ENCODE data around the gene CDHR2.

Gene CDHR2

GRCh38 chr5:176535664-176536131 lies 13.4 kb upstream of the CDHR2 start:
- 0 out of 2 replicates have a peak, but pooled peaks cover 8% of the 10 kb centered on the region for H3K4me1 ChIP-seq (ENCODE audit: control insufficient read depth, insufficient read depth, low read length)
- H3K27ac ChIP-seq (ENCODE audit: extremely low read depth, low read depth, low read length), result peak overlapping the region; percentile 91; the same call in 1 of the 2 replicates
- ChIA-PET POLR2A (interaction anchor here (0.7 to 1.0 kb wide), 4 partner anchors 8 to 120 kb away, joined by 3 to 7 read pairs (median 3); partner anchors contain the start of genes CLTB and FAF2), CTCF (interaction anchor here (0.9 to 1.2 kb wide), 2 partner anchors 44 to 120 kb away, joined by 3 read pairs; no protein-coding TSS in a partner anchor)
- H3K9me3 ChIP-seq (ENCODE audit: control insufficient read depth, insufficient read depth, low read depth, low read length), result no peaks in the 10 kb centered on the region
- TF ChIP-seq ZNF280C (tag by site-specific recombination; IDR thresholded peaks at IDR 0.05) (no peak), ZNF645 (tag by site-specific recombination; IDR thresholded peaks at IDR 0.05) (no peak), ZNF624 (tag by site-specific recombination; IDR thresholded peaks at IDR 0.05) (no peak), ZNF548 (tag by site-specific recombination; IDR thresholded peaks at IDR 0.05) (no peak), ZNF133 (tag by site-specific recombination; IDR thresholded peaks at IDR 0.05) (no peak), ZNF843 (tag by site-specific recombination; IDR thresholded peaks at IDR 0.05) (no peak), ZNF518A (tag by site-specific recombination; conservative IDR thresholded peaks at IDR 0.05; ENCODE audit: low read depth) (no peak), ZNF23 (tag by site-specific recombination; IDR thresholded peaks at IDR 0.05; ENCODE audit: borderline replicate concordance) (no peak), ZNF239 (tag by site-specific recombination; IDR thresholded peaks at IDR 0.05) (no peak), PRDM2 (tag by site-specific recombination; IDR thresholded peaks at IDR 0.05; ENCODE audit: borderline replicate concordance) (no peak), ZNF24 (tag by site-specific recombination; IDR thresholded peaks at IDR 0.05) (no peak), TSHZ1 (tag by site-specific recombination; IDR thresholded peaks at IDR 0.05; ENCODE audit: borderline replicate concordance) (no peak), ZNF48 (tag by site-specific recombination; IDR thresholded peaks at IDR 0.05) (no peak)
- H3K36me3 ChIP-seq (ENCODE audit: control insufficient read depth in 2 of 2, insufficient read depth in 1 of 2, low read length in 2 of 2), result peaks cover 0 to 23% of the 10 kb centered on the region in 2 experiments; a peak in 1 of 3 replicates
- peak overlapping the region; percentile 82 for H3K4me3 ChIP-seq (ENCODE audit: low read depth, low read length)
